ENCODE data around the gene KCNC3. TPM values are rescaled to one million over a fixed set of nuclear protein-coding genes. Genes with fewer than 3 reads are reported as not detected.

The KCNC3 gene
- total RNA-seq, 1 donor from 2014 or later = 0.46 TPM

DNA sequence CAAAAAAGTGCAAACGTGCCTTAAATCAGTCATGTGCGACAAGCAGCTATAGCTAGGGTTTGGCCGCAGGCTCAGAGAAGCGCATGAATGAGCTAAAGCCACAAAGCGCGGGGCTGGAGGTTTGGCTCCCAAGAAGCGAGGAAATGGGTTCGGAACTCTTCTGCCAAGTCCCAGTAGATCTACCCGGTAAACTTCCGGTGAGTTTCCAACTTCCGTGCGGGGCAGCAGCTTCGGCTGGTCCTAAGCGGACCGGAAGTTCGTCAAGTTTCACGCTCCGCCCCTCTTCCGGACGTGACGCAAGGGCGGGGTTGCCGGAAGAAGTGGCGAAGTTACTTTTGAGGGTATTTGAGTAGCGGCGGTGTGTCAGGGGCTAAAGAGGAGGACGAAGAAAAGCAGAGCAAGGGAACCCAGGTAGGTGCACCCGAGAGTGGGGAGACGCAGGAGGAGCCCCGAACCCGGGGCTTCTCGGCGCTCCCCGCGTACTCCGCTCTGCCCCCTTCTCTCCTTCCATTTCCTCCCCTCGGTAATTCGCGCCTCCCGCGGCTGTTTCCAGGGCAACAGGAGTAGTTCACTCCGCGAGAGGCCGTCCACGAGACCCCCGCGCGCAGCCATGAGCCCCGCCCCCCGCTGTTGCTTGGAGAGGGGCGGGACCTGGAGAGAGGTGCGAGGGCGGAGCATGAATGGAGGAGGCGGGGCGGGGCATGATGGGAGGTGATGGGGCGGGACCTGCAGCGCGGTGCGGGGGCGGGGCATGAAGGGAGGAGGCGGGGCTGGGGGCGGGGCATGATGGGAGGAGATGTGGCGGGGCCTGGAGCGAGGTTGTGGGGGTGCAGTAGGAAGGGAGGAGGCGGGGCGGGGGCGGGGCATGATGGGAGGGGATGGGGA, 47.2 kb upstream of the KCNC3 start, which contains the start of gene NR1H2:
Gene NR1H2, plus strand, starts transcription at position 292 of the 885 bp plus-strand sequence. CDS start 1,149 bp downstream, outside the sequence.
- Histone ChIP-seq H3K4me3 (ENCODE audit: low read depth, low read length) (peak within 1 kb of the TSS; percentile 80), H3K36me3 (ENCODE audit: control insufficient read depth, insufficient read depth, low read length) (peaks cover 5% of the 10 kb centered on the region), H3K27me3 (ENCODE audit: control insufficient read depth, insufficient read depth, low read length) (no peaks in the 10 kb centered on the region)
- peak; percentile 89 for DNase-seq (ENCODE audit: low read depth)
- TF ChIP-seq, protein P1, sequence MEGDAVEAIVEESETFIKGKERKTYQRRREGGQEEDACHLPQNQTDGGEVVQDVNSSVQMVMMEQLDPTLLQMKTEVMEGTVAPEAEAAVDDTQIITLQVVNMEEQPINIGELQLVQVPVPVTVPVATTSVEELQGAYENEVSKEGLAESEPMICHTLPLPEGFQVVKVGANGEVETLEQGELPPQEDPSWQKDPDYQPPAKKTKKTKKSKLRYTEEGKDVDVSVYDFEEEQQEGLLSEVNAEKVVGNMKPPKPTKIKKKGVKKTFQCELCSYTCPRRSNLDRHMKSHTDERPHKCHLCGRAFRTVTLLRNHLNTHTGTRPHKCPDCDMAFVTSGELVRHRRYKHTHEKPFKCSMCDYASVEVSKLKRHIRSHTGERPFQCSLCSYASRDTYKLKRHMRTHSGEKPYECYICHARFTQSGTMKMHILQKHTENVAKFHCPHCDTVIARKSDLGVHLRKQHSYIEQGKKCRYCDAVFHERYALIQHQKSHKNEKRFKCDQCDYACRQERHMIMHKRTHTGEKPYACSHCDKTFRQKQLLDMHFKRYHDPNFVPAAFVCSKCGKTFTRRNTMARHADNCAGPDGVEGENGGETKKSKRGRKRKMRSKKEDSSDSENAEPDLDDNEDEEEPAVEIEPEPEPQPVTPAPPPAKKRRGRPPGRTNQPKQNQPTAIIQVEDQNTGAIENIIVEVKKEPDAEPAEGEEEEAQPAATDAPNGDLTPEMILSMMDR (IDR thresholded peaks at IDR 0.05; ENCODE audit: insufficient read depth, low read length, poor library complexity, severe bottlenecking) = no peak

DNA sequence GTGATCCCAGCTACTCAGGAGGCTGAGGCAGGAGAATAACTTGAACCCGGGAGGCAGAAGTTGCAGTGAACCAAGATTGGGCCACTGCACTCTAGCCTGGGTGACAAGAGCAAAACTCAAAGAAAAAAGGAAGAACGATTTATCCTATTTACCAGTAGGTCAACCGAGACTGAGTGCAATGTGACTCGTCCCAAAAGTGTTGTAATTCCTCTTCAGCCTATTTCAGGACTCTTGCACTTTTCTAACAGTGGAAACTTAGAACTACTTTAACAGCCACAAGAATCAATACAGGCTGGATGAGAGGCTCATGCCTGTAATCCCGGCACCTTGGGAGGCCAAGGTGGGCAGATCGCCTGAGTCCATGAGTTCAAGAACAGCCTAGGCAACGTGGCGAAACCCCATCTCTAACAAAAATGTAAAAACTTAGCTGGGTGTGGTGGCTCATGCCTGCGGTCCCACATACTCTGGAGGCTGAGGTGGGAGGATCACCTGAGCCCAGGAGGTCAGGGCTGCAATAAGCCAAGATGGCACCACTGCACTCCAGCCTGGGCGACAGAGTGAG, 42.8 kb upstream of the KCNC3 start:
- Histone ChIP-seq H3K36me3 (ENCODE audit: control insufficient read depth, insufficient read depth, low read length) (no peaks in the 10 kb centered on the region), H3K4me3 (ENCODE audit: low read depth, low read length) (no peak overlapping the region), H3K27me3 (ENCODE audit: control insufficient read depth, insufficient read depth, low read length) (no peaks in the 10 kb centered on the region)
- no peak for DNase-seq (ENCODE audit: low read depth)
- TF ChIP-seq, protein P1 (IDR thresholded peaks at IDR 0.05; ENCODE audit: insufficient read depth, low read length, poor library complexity, severe bottlenecking) = no peak

DNA sequence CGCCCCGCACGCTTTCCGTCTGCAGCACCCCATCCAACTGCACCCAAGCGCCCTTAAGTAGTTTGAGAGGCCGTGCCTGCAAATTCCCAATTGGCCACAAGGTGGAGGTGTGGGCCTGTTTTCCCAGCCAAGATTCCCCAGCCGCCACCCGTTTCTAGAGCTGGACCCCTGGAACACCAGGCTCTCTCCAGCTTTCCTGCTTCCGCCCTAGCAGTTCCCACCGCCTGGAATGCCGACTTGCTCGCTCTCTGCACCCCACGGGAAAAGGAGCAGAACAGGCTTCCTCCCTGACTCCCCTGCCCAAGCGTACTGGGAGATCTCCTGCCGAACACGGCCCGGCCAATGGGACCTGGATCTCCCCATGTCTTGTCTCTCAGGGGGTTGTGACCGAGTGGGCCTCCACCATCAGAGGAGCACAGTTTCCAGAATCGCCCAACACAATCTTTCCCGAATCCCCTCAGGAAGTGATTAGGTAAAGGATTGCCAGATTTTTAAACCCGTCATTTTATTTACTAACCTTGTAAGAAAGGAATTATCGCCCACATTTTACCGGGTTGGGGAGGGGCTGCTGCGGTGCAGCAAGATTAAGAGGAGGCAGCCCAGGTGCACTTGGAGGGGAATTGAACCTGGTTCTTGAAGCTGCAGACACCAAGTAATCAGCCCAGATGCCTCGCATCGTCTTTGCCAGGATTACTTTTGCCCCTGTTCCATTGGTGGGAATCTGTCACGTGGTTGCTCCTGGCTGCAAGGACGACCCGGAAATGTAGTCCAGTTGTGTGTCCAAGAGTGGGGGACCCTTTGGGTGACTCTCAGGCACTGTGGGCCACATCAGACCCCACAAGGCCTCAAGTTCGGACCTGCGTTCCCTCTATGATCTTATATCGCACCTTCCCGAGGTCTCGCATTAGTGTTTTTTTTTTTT, 39.7 kb upstream of the KCNC3 start:
- H3K4me3 ChIP-seq (ENCODE audit: low read depth, low read length) = peak overlapping the region; percentile 64
- TF ChIP-seq, protein P1 (IDR thresholded peaks at IDR 0.05; ENCODE audit: insufficient read depth, low read length, poor library complexity, severe bottlenecking) = peak; percentile 80
- DNase-seq (ENCODE audit: low read depth) = no peak
- H3K27me3 ChIP-seq (ENCODE audit: control insufficient read depth, insufficient read depth, low read length) = no peaks in the 10 kb centered on the region
- H3K36me3 ChIP-seq (ENCODE audit: control insufficient read depth, insufficient read depth, low read length) = no peaks in the 10 kb centered on the region

DNA sequence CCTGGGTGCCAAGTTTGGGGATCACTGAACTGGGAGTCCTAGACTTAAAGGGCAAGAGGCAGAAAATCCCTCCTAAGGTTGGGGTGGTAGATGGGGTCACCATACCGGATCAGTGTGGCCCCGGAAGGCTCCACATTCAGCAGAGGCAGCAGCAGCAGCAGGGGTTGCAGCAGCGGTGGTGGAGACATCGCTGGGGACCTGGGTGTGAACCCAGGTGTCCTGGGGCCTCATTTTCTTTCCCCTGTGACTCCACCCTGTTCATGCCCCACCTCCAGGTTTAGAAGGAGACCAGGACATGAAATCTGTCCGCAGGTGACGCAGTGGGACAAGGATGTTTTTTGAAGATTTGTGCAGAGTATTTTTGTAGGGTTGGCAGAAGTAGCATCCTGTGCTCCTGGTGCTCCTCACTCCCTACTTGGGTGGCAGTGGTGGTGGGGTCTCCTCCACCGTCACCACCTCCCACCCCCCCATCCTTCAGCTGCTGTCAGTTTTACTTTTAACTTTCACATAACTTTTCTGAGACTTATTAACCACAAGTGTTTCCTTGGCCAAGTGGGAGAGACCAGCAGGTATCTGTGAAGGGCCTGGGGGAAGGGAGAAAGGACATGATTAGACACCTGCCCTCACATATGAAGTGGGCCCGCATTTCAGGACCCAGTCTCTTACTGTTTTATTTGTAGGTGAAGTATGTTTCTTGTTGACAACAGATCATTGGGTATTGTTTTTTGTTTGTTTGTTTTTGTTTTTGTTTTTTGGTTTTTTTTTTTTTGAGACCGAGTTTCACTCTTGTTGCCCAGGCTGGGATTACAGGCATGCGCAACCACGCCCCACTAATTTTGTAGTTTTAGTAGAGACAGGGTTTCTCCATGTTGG, 36.5 kb upstream of the KCNC3 start, which contains the start of gene NAPSA:
Gene NAPSA, minus strand, starts transcription at position 206 of the 873 bp plus-strand sequence. Its CDS starts 18 bp downstream, at position 188.
- H3K4me3 ChIP-seq (ENCODE audit: low read depth, low read length) = no peak within 1 kb of the TSS
- TF ChIP-seq, protein P1 (IDR thresholded peaks at IDR 0.05; ENCODE audit: insufficient read depth, low read length, poor library complexity, severe bottlenecking) = no peak
- no peak for DNase-seq (ENCODE audit: low read depth)

More for the DNA sequence above, 36.5 kb upstream of the KCNC3 start, which contains the start of gene NAPSA:
- no peaks in the 10 kb centered on the region for H3K36me3 ChIP-seq (ENCODE audit: control insufficient read depth, insufficient read depth, low read length)
- H3K27me3 ChIP-seq (ENCODE audit: control insufficient read depth, insufficient read depth, low read length) = no peaks in the 10 kb centered on the region

Data from kidney epithelial cell (primary cell).